Activated B cell treated with CpG ODN at 0.5 μM for 24 hours (primary cell): ENCODE results near the gene RHBDL3. TPM values are rescaled to one million over a fixed set of nuclear protein-coding genes. Genes with fewer than 3 reads are reported as not detected.

Experiments used
- ATAC-seq: fragments of 200-7000 bp; cut with Tn5 transposase; one replicate; pipeline ENCODE4 v1.10.0; 2021; ENCODE audit warnings: low read depth, mild to moderate bottlenecking, moderate library complexity
- CTCF ChIA-PET: fragments of 350-600 bp; sonication (Branson Sonifier 250); formaldehyde crosslinking; loops from one replicate; lab custom pipeline; 2021; ENCODE audit warnings: antibody characterized with exemption; lab: Charles Lee
- POLR2A ChIA-PET: fragments of 350-600 bp; sonication (Branson Sonifier 250); formaldehyde crosslinking; loops from one replicate; lab custom pipeline; 2021; ENCODE audit warnings: antibody characterized with exemption; lab: Charles Lee
- DNase-seq: peaks from one replicate; pipeline ENCODE4 v3.0.0; 2022
- H3K27ac Mint-ChIP-seq: one replicate; pipeline ENCODE4 v1.8.0; 2020; ENCODE audit warnings: mixed read lengths
- H3K27me3 Mint-ChIP-seq: one replicate; pipeline ENCODE4 v1.8.0; 2021; ENCODE audit warnings: mixed read lengths
- H3K36me3 Mint-ChIP-seq: one replicate; pipeline ENCODE4 v1.8.0; 2021; ENCODE audit warnings: low read depth, mixed read lengths
- H3K4me1 Mint-ChIP-seq: one replicate; pipeline ENCODE4 v1.8.0; 2021; ENCODE audit warnings: mixed read lengths
- H3K4me3 Mint-ChIP-seq: one replicate; pipeline ENCODE4 v1.8.0; 2020; ENCODE audit warnings: mild to moderate bottlenecking, mixed read lengths
- H3K9me3 Mint-ChIP-seq: one replicate; pipeline ENCODE4 v1.8.0; 2020; ENCODE audit warnings: mixed read lengths
- intact Hi-C: fragments of 100-400 bp; cut with micrococcal nuclease; formaldehyde crosslinking; loops from one replicate; pipeline ENCODE4 v1.15.1; 2024
- total RNA-seq: library from RNA; stranded (reverse); gene quantifications from 2 replicates; pipeline ENCODE4 v1.2.3, GENCODE V29; 2022
- TF ChIP-seq, protein P1 (sequence below): fragments of 200-600 bp; IDR thresholded peaks from one replicate; pipeline ENCODE4 v1.8.0; 2022; ENCODE audit warnings: antibody characterized with exemption, mild to moderate bottlenecking

The RHBDL3 gene
- total RNA-seq, 1 donor from 2014 or later: 0.20 TPM

DNA sequence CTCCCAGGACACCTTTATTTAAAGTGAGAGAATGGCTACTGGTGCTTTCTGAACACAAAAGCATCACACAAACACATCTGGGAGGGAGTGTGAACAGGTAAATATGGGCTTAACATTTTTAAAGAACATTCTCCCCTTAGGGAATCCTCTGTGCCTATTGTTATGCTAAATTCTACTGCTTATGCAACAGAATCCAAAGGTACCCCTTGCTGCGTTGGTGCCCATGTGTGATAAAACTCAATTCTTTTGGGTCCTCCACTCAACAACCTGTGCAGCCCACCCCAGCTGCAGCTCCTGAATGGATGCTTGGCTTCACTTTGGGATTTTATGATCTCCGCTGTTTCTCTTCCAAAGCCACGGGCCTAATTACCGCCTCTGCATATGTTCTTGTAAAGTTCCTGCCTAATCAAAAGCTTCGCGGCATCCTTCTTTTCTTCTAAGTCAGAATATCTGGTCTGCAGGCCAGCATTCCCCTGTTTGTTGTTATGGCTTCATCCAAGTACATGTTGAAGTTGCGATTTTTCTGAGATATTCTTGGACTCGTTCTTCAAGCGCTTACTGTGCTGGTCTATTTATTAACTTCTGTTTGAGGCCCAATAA lies 23.9 kb downstream of the RHBDL3 start:
- ATAC-seq: no peak
- peaks cover 26% of the 10 kb centered on the region for H3K27me3 Mint-ChIP-seq
- peaks cover 11% of the 10 kb centered on the region for H3K4me1 Mint-ChIP-seq
- POLR2A ChIA-PET: no interaction called here
- intact Hi-C loops: no loop called here
- no peak overlapping the region for H3K27ac Mint-ChIP-seq
- no peak overlapping the region for H3K4me3 Mint-ChIP-seq
- TF ChIP-seq, protein P1, sequence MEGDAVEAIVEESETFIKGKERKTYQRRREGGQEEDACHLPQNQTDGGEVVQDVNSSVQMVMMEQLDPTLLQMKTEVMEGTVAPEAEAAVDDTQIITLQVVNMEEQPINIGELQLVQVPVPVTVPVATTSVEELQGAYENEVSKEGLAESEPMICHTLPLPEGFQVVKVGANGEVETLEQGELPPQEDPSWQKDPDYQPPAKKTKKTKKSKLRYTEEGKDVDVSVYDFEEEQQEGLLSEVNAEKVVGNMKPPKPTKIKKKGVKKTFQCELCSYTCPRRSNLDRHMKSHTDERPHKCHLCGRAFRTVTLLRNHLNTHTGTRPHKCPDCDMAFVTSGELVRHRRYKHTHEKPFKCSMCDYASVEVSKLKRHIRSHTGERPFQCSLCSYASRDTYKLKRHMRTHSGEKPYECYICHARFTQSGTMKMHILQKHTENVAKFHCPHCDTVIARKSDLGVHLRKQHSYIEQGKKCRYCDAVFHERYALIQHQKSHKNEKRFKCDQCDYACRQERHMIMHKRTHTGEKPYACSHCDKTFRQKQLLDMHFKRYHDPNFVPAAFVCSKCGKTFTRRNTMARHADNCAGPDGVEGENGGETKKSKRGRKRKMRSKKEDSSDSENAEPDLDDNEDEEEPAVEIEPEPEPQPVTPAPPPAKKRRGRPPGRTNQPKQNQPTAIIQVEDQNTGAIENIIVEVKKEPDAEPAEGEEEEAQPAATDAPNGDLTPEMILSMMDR: no peak
- DNase-seq: no peak
- no peaks in the 10 kb centered on the region for H3K9me3 Mint-ChIP-seq
- CTCF ChIA-PET: no interaction called here
- no peaks in the 10 kb centered on the region for H3K36me3 Mint-ChIP-seq

DNA sequence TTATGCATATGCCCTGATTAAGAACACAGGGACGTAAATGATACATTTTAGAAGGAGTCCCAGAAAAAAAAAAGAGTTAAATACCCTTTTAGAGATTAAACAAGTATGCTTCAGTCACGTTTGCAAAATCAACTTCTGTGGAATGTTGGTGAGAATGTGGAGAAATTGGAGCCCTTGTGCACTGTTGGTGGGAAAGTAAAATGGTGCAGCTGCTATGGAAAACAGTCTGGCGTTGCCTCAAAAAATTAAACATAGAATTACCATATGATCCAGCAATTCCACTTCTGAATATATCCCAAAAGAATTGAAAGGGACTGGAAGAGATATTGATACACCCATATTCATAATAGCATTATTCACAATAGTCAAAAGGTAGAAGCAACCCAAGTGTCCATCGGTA lies 26.5 kb downstream of the RHBDL3 start:
- Mint-ChIP-seq H3K27me3 (peaks cover 16% of the 10 kb centered on the region), H3K9me3 (no peaks in the 10 kb centered on the region), H3K4me3 (no peak overlapping the region), H3K4me1 (peaks cover 11% of the 10 kb centered on the region), H3K36me3 (no peaks in the 10 kb centered on the region), H3K27ac (no peak overlapping the region)
- DNase-seq (no peak), ATAC-seq (no peak)
- ChIA-PET CTCF (no interaction called here), POLR2A (interaction anchor here (0.9 kb wide), 1 partner anchor 10 kb away, joined by 6 read pairs; no protein-coding TSS in a partner anchor)
- TF ChIP-seq, protein P1: no peak
- intact Hi-C loops: no loop called here

DNA sequence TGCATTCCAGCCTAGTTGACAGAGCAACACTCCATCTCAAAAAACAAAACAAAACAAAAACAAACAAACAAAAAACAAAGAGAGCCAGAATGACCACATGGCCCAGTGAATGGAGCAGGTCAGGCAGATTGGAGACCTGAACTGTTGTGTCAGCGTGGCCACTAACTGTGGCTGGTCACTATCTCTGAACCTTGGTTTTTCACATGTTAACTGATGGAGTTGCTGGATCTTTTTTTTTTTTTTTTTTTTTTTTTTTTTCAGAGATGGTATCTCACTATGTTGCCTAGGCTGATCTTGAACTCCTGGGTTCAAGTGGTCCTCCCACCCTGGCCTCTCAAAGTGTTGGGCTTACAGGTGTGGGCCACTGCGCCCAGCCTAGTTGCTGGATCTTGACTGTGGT lies 31.8 kb downstream of the RHBDL3 start:
- TF ChIP-seq, protein P1: no peak
- DNase-seq: no peak
- Mint-ChIP-seq H3K9me3 (no peaks in the 10 kb centered on the region), H3K4me3 (no peak overlapping the region), H3K36me3 (no peaks in the 10 kb centered on the region), H3K27ac (no peak overlapping the region), H3K4me1 (peaks cover 8% of the 10 kb centered on the region), H3K27me3 (no peaks in the 10 kb centered on the region)
- POLR2A ChIA-PET: no interaction called here
- CTCF ChIA-PET: no interaction called here
- no peak for ATAC-seq
- intact Hi-C loops: no loop called here

DNA sequence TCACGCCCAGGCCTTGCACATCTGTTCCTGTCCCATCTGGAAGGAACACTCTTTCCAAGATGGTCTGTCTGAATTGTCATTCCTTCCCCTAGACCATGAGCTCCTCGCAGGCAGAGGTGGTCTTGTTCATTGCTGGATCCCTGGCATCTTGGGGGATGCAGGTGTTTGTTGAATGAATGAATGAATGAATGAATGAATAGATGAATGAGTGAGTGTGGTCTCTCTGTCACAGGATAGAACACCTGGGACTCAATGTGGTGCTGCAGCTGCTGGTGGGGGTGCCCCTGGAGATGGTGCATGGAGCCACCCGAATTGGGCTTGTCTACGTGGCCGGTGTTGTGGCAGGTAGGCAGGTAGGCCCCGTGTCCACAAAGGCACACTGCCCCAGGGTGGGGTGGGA lies 32.2 kb downstream of the RHBDL3 start:
- no peaks in the 10 kb centered on the region for H3K9me3 Mint-ChIP-seq
- H3K4me3 Mint-ChIP-seq: no peak overlapping the region
- TF ChIP-seq, protein P1: no peak
- intact Hi-C loops: no loop called here
- no peak overlapping the region for H3K27ac Mint-ChIP-seq
- H3K36me3 Mint-ChIP-seq: no peaks in the 10 kb centered on the region
- ChIA-PET POLR2A (interaction anchor here (0.7 kb wide), 1 partner anchor 173 kb away, joined by 3 read pairs; no protein-coding TSS in a partner anchor), CTCF (no interaction called here)
- no peak for ATAC-seq
- peaks cover 3% of the 10 kb centered on the region for H3K4me1 Mint-ChIP-seq
- DNase-seq: no peak
- no peaks in the 10 kb centered on the region for H3K27me3 Mint-ChIP-seq

DNA sequence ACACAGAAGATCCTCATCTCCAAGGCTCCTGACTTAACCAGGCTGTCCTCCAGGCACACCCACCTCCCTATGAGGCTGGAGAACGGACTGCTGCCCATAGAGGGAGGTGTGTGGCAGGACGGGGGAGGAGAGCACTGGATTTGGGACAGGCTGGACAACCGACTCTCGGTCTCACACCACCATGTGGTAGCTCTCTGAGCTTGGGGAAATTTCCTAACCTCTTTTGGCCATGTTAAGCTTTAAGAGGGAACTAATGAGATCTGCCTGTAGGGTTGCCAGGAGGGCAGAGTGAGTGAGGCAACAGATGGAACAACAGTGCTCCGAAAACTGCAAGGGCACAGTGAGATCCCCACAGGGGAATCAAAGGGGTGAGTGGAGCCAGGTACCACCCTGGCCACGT lies 32.7 kb downstream of the RHBDL3 start:
- Mint-ChIP-seq H3K4me1 (no peaks in the 10 kb centered on the region), H3K36me3 (no peaks in the 10 kb centered on the region), H3K27ac (no peak overlapping the region), H3K4me3 (no peak overlapping the region), H3K9me3 (no peaks in the 10 kb centered on the region), H3K27me3 (no peaks in the 10 kb centered on the region)
- ATAC-seq (no peak), DNase-seq (no peak)
- TF ChIP-seq, protein P1: no peak
- CTCF ChIA-PET: no interaction called here
- POLR2A ChIA-PET: interaction anchor here (0.7 kb wide), 1 partner anchor 173 kb away, joined by 3 read pairs; no protein-coding TSS in a partner anchor
- intact Hi-C loops: no loop called here
